ENCODE data around the gene HIGD1A.

HIGD1A gene

DNA sequence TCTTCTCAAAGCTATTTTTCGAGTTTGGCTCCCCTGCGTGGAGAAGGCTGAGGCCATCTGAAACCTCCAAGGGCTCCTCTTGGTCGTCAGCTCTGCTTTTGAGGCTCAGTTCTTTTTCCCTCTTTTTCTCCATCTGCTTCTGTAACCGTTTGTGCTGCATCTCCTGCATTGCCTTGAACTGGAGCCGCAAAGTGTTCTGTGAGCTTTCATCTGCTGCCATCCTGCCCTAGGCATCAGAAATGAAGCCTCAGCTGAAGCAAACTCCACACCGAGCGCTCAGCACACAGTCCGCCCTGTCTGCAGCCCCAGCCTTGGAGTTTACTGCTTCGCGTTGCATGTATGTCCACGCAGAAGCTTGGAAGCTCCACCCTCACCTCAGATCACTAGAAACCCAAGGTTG is 46.2 kb downstream of the HIGD1A start:
- Histone ChIP-seq H3K4me1 (ENCODE audit: control insufficient read depth, insufficient read depth, low read length) (no peaks in the 10 kb centered on the region), H3K9me3 (ENCODE audit: control insufficient read depth, low read length) (no peaks in the 10 kb centered on the region), H3K27me3 (ENCODE audit: control insufficient read depth, insufficient read depth, low read length, poor library complexity, severe bottlenecking) (no peaks in the 10 kb centered on the region), H3K4me3 (ENCODE audit: insufficient read depth, low read depth, low read length) (no peak overlapping the region), H3K36me3 (ENCODE audit: control insufficient read depth, insufficient read depth, low read length) (no peaks in the 10 kb centered on the region), H3K27ac (ENCODE audit: insufficient read depth, low read depth, low read length, poor library complexity, severe bottlenecking) (no peak overlapping the region)
- WGBS, 2 experiments, result 86% methylated on average over 11 of the region's 11 CpGs

GRCh38 chr3:42756681-42757213 is 47.5 kb downstream of the HIGD1A start:
- H3K27ac ChIP-seq (ENCODE audit: insufficient read depth, low read depth, low read length, poor library complexity, severe bottlenecking), result no peak overlapping the region
- no peaks in the 10 kb centered on the region for H3K9me3 ChIP-seq (ENCODE audit: control insufficient read depth, low read length)
- no peak overlapping the region for H3K4me3 ChIP-seq (ENCODE audit: insufficient read depth, low read depth, low read length)
- WGBS, 2 experiments, result 95 to 96% methylated on average over 6 of the region's 6 CpGs
- H3K27me3 ChIP-seq (ENCODE audit: control insufficient read depth, insufficient read depth, low read length, poor library complexity, severe bottlenecking), result no peaks in the 10 kb centered on the region
- H3K36me3 ChIP-seq (ENCODE audit: control insufficient read depth, insufficient read depth, low read length), result no peaks in the 10 kb centered on the region
- H3K4me1 ChIP-seq (ENCODE audit: control insufficient read depth, insufficient read depth, low read length), result no peaks in the 10 kb centered on the region

DNA sequence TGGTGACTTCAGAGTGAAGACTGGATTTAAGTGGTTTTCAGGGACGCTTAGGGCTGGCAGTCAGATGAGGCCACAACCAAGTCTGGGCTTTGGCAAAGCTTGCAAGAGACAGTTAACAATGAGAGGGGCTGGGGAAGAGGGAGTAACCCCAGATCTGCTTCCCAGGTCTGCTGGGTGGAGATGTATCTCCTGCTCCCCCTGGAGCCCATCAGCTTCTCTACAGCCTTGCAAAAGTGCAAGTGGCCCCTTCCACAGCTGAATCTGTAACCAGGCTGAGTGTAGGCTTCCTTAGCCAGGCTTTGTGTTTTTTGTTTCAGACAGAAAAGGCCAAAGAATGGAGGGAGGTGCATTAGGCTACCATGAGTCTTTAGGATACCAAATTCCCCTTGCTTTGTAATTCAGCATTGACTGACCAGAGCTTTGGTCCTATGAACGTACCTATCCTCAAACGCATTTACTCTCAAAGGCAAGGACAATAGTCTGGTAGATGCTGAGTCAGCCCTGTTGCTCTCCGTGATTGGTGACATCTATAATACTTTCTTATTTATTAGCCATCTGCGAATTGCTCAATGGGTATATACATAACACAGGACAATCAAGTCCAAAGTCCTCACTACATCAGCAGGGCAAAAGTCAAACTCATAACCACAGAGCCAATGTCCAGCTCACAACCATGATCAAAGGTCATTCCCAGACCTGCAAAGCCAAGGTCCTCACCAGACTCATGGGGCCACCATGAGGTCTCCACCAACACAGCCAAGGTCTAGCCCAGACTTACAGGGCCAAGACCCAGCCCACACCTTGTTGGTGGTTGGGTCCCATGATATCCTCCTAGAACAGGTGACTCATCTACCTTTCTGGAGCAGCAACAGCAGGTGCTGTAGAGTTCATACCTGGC is 48.4 kb downstream of the HIGD1A start:
- 76% methylated on average over 5 of the region's 5 CpGs for WGBS, 2 experiments
- no peak overlapping the region for H3K27ac ChIP-seq (ENCODE audit: insufficient read depth, low read depth, low read length, poor library complexity, severe bottlenecking)

GRCh38 chr3:42753757-42754156 is 50.5 kb downstream of the HIGD1A start:
- no peaks in the 10 kb centered on the region for H3K36me3 ChIP-seq (ENCODE audit: control insufficient read depth, insufficient read depth, low read length)
- no peak overlapping the region for H3K4me3 ChIP-seq (ENCODE audit: insufficient read depth, low read depth, low read length)
- peaks cover 10% of the 10 kb centered on the region for H3K4me1 ChIP-seq (ENCODE audit: control insufficient read depth, insufficient read depth, low read length)
- no peaks in the 10 kb centered on the region for H3K27me3 ChIP-seq (ENCODE audit: control insufficient read depth, insufficient read depth, low read length, poor library complexity, severe bottlenecking)
- 90 to 92% methylated on average over 3 of the region's 3 CpGs for WGBS, 2 experiments
- H3K9me3 ChIP-seq (ENCODE audit: control insufficient read depth, low read length), result no peaks in the 10 kb centered on the region
- no peak overlapping the region for H3K27ac ChIP-seq (ENCODE audit: insufficient read depth, low read depth, low read length, poor library complexity, severe bottlenecking)

More for the DNA sequence above, 48.4 kb downstream of the HIGD1A start:
- Histone ChIP-seq H3K27me3 (ENCODE audit: control insufficient read depth, insufficient read depth, low read length, poor library complexity, severe bottlenecking) (no peaks in the 10 kb centered on the region), H3K4me1 (ENCODE audit: control insufficient read depth, insufficient read depth, low read length) (no peaks in the 10 kb centered on the region), H3K9me3 (ENCODE audit: control insufficient read depth, low read length) (no peaks in the 10 kb centered on the region), H3K36me3 (ENCODE audit: control insufficient read depth, insufficient read depth, low read length) (no peaks in the 10 kb centered on the region), H3K4me3 (ENCODE audit: insufficient read depth, low read depth, low read length) (no peak overlapping the region)

- H3K27me3 ChIP-seq (ENCODE audit: control insufficient read depth, insufficient read depth, low read length, poor library complexity, severe bottlenecking), result no peaks in the 10 kb centered on the region
- no peak overlapping the region for H3K4me3 ChIP-seq (ENCODE audit: insufficient read depth, low read depth, low read length)
- no peak overlapping the region for H3K27ac ChIP-seq (ENCODE audit: insufficient read depth, low read depth, low read length, poor library complexity, severe bottlenecking)
- H3K36me3 ChIP-seq (ENCODE audit: control insufficient read depth, insufficient read depth, low read length), result no peaks in the 10 kb centered on the region
- WGBS, 2 experiments, result 96 to 100% methylated on average over 4 of the region's 4 CpGs
- no peaks in the 10 kb centered on the region for H3K9me3 ChIP-seq (ENCODE audit: control insufficient read depth, low read length)
- H3K4me1 ChIP-seq (ENCODE audit: control insufficient read depth, insufficient read depth, low read length), result peaks cover 10% of the 10 kb centered on the region
Observed at GRCh38 chr3:42752961-42753360, 51.3 kb downstream of the HIGD1A start.

- H3K27ac ChIP-seq (ENCODE audit: insufficient read depth, low read depth, low read length, poor library complexity, severe bottlenecking), result no peak overlapping the region
- H3K4me1 ChIP-seq (ENCODE audit: control insufficient read depth, insufficient read depth, low read length), result peaks cover 10% of the 10 kb centered on the region
- H3K9me3 ChIP-seq (ENCODE audit: control insufficient read depth, low read length), result no peaks in the 10 kb centered on the region
- WGBS, 2 experiments, result 95 to 97% methylated on average over 9 of the region's 9 CpGs
- no peaks in the 10 kb centered on the region for H3K27me3 ChIP-seq (ENCODE audit: control insufficient read depth, insufficient read depth, low read length, poor library complexity, severe bottlenecking)
- H3K36me3 ChIP-seq (ENCODE audit: control insufficient read depth, insufficient read depth, low read length), result no peaks in the 10 kb centered on the region
- no peak overlapping the region for H3K4me3 ChIP-seq (ENCODE audit: insufficient read depth, low read depth, low read length)
Observed at GRCh38 chr3:42752441-42752840, 51.8 kb downstream of the HIGD1A start.

DNA sequence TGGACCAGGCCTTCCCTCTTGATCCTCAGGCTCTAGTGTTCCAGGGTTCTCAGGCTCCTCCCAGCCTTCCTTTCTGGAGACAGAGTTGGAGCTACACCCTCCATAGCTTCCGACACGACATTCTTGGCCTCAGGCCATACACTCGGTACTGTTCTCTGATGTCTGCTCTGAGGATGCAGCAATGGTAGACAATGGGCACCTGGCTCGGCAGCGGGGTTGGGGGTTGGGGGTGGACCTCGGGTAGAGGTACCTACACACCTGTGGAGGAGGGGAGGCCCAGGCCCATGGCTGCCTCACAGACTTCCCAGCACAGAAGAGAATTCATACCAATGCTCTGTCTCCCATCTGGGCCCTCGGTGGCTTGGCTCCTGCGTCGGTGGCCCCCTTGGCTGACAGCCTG is 52.7 kb downstream of the HIGD1A start:
- Histone ChIP-seq H3K27me3 (ENCODE audit: control insufficient read depth, insufficient read depth, low read length, poor library complexity, severe bottlenecking) (no peaks in the 10 kb centered on the region), H3K4me3 (ENCODE audit: insufficient read depth, low read depth, low read length) (no peak overlapping the region), H3K27ac (ENCODE audit: insufficient read depth, low read depth, low read length, poor library complexity, severe bottlenecking) (no peak overlapping the region), H3K36me3 (ENCODE audit: control insufficient read depth, insufficient read depth, low read length) (no peaks in the 10 kb centered on the region), H3K4me1 (ENCODE audit: control insufficient read depth, insufficient read depth, low read length) (peaks cover 13% of the 10 kb centered on the region), H3K9me3 (ENCODE audit: control insufficient read depth, low read length) (no peaks in the 10 kb centered on the region)
- WGBS, 2 experiments, result 94 to 96% methylated on average over 9 of the region's 9 CpGs

DNA sequence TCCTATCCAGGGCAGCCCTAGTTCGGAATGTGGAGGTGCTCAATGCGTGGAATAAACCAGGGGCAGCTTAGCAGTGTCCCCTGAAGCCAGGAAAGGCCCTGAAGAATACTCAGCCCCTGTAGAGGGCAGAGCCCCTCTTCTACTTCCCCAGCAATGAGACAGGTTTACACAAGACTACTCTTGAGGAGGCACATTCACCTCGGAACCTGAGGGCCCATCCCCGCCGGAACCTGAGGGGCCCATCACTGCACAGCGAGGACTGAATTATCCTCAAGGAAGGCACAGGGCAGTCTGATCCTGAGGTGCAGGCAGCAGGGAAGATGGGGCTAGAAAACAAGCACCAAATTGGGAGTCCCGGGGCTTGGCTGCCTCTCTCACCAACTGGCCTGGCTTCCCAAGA is 53.5 kb downstream of the HIGD1A start:
- Histone ChIP-seq H3K4me1 (ENCODE audit: control insufficient read depth, insufficient read depth, low read length) (peaks cover 17% of the 10 kb centered on the region), H3K36me3 (ENCODE audit: control insufficient read depth, insufficient read depth, low read length) (no peaks in the 10 kb centered on the region), H3K27me3 (ENCODE audit: control insufficient read depth, insufficient read depth, low read length, poor library complexity, severe bottlenecking) (no peaks in the 10 kb centered on the region), H3K27ac (ENCODE audit: insufficient read depth, low read depth, low read length, poor library complexity, severe bottlenecking) (no peak overlapping the region), H3K4me3 (ENCODE audit: insufficient read depth, low read depth, low read length) (no peak overlapping the region), H3K9me3 (ENCODE audit: control insufficient read depth, low read length) (no peaks in the 10 kb centered on the region)
- WGBS, 2 experiments, result 92 to 94% methylated on average over 7 of the region's 7 CpGs

DNA sequence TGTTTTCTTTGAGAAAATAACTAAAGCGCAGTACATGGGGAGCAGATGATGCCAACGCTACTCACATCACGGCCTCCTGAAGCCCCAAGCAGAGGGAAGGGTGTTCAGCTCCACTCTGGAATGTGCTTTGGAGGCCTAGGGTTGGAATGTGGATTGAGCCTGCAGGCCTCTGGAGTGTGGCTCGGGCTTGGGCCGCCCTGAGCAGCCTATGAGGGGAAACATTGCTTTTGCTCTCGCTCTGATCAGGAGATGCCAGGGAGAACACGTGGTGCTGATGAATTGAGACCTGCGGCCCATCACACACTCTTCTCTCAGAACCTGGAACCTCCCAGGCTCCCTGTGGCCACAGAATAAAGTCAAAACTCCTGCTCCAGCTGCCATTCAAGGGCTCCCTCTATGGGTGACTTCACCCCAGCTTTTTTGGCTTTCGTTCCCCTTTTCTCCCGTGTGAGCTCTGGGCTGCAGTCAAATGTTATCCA is 54.5 kb downstream of the HIGD1A start:
- H3K27me3 ChIP-seq (ENCODE audit: control insufficient read depth, insufficient read depth, low read length, poor library complexity, severe bottlenecking), result no peaks in the 10 kb centered on the region

GRCh38 chr3:42749025-42749752 is 55.1 kb downstream of the HIGD1A start:
- H3K27me3 ChIP-seq (ENCODE audit: control insufficient read depth, insufficient read depth, low read length, poor library complexity, severe bottlenecking), result no peaks in the 10 kb centered on the region
- H3K4me3 ChIP-seq (ENCODE audit: insufficient read depth, low read depth, low read length), result no peak overlapping the region
- H3K4me1 ChIP-seq (ENCODE audit: control insufficient read depth, insufficient read depth, low read length), result peaks cover 17% of the 10 kb centered on the region
- H3K36me3 ChIP-seq (ENCODE audit: control insufficient read depth, insufficient read depth, low read length), result no peaks in the 10 kb centered on the region
- WGBS, 2 experiments, result 85 to 93% methylated on average over 9 to 10 of the region's 10 CpGs
- H3K27ac ChIP-seq (ENCODE audit: insufficient read depth, low read depth, low read length, poor library complexity, severe bottlenecking), result peak overlapping the region; percentile 62
- H3K9me3 ChIP-seq (ENCODE audit: control insufficient read depth, low read length), result no peaks in the 10 kb centered on the region

More for the DNA sequence above, 54.5 kb downstream of the HIGD1A start:
- H3K36me3 ChIP-seq (ENCODE audit: control insufficient read depth, insufficient read depth, low read length), result no peaks in the 10 kb centered on the region
- H3K9me3 ChIP-seq (ENCODE audit: control insufficient read depth, low read length), result no peaks in the 10 kb centered on the region
- H3K4me3 ChIP-seq (ENCODE audit: insufficient read depth, low read depth, low read length), result no peak overlapping the region
- WGBS, 2 experiments, result 59 to 60% methylated on average over 10 of the region's 10 CpGs
- H3K4me1 ChIP-seq (ENCODE audit: control insufficient read depth, insufficient read depth, low read length), result peaks cover 17% of the 10 kb centered on the region
- peak overlapping the region; percentile 62 for H3K27ac ChIP-seq (ENCODE audit: insufficient read depth, low read depth, low read length, poor library complexity, severe bottlenecking)
